MCF 10A (cell line): ENCODE data around the gene PAK5. TPM values are rescaled to one million over a fixed set of nuclear protein-coding genes. Genes with fewer than 3 reads are reported as not detected.

ENCODE experiments used
- BruUV-seq: library from RNA; stranded (reverse); fragments of 400-500 nt; replicated peaks from 2 replicates; lab custom pipeline; 2021; lab: Mats Ljungman, UMichigan
- CTCF ChIA-PET: fragments of 300-600 bp; sonication (Branson Sonifier 250); formaldehyde crosslinking; extraction: SDS; loops from one replicate; lab custom pipeline; 2021; ENCODE audit warnings: antibody characterized with exemption, inconsistent platforms; lab: Yijun Ruan, JAX
- POLR2A ChIA-PET: fragments of 300-600, 350-650 bp; sonication (Branson Sonifier 250); formaldehyde crosslinking; extraction: SDS; loops from one replicate; lab custom pipeline; 2020; ENCODE audit warnings: antibody characterized with exemption, inconsistent platforms; lab: Yijun Ruan, JAX
- DNase-seq: peaks from one replicate; pipeline ENCODE4 v3.0.0-alpha.2; 2018; ENCODE audit not compliant: unreplicated experiment
- H3K27ac Mint-ChIP-seq: one replicate; pipeline ENCODE4 v1.8.0; 2022; ENCODE audit warnings: mild to moderate bottlenecking, low read depth, mixed read lengths; ENCODE audit not compliant: unreplicated experiment
- H3K27me3 Mint-ChIP-seq: one replicate; pipeline ENCODE4 v1.8.0; 2022; ENCODE audit warnings: mixed read lengths; ENCODE audit not compliant: insufficient read depth, unreplicated experiment
- H3K36me3 Mint-ChIP-seq: one replicate; pipeline ENCODE4 v1.8.0; 2022; ENCODE audit warnings: mild to moderate bottlenecking, moderate library complexity, mixed read lengths; ENCODE audit not compliant: insufficient read depth, unreplicated experiment
- H3K4me1 Mint-ChIP-seq: one replicate; pipeline ENCODE4 v1.8.0; 2022; ENCODE audit warnings: mixed read lengths; ENCODE audit not compliant: insufficient read depth, unreplicated experiment
- H3K4me3 Mint-ChIP-seq: one replicate; pipeline ENCODE4 v1.8.0; 2022; ENCODE audit warnings: mild to moderate bottlenecking, moderate library complexity, mixed read lengths; ENCODE audit not compliant: unreplicated experiment
- H3K9me3 Mint-ChIP-seq: one replicate; pipeline ENCODE4 v1.8.0; 2022; ENCODE audit warnings: mixed read lengths; ENCODE audit not compliant: unreplicated experiment
- CTCF ChIP-seq: fragments of 200-600 bp; IDR thresholded peaks from one replicate; pipeline ENCODE4 v1.8.0; 2022; ENCODE audit warnings: antibody characterized with exemption, mild to moderate bottlenecking; ENCODE audit not compliant: unreplicated experiment
- intact Hi-C: fragments of 100-400 bp; cut with micrococcal nuclease; formaldehyde crosslinking; loops from 2 replicates; pipeline ENCODE4 v1.14.1; 2022
- total RNA-seq: library from RNA; stranded (reverse); gene quantifications from 2 replicates; pipeline ENCODE4 v1.2.3, GENCODE V29; 2022

PAK5 gene
- total RNA-seq, 1 experiment from 2014 or later = not detected

DNA sequence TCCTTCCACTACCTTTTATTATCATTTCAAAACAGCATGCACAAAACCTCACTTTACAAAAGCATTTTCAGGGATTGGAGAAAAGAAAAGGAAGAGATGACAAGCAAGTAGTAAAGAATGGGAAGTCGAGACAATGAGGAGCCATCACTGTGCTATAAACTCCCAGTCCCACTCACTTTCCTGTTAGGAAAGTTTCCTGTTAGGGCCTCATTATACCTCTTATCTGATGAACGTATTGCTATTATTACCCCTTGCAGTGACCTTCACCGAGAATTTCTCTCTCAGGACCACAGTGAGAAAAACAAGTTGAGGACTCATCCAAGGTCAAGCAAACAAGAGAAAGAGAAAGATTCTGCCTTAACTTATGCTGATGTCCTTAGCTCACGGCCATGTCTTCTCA lies 295.7 kb downstream of the PAK5 start:
- Mint-ChIP-seq H3K4me3 (no peak overlapping the region), H3K36me3 (no peaks in the 10 kb centered on the region), H3K27ac (no peak overlapping the region), H3K9me3 (peaks cover 8% of the 10 kb centered on the region), H3K27me3 (no peaks in the 10 kb centered on the region), H3K4me1 (no peaks in the 10 kb centered on the region)
- BruUV-seq = no TSS peak
- ChIA-PET POLR2A (no interaction called here), CTCF (interaction anchor here (0.7 kb wide), 1 partner anchor 40 kb away, joined by 3 read pairs; no protein-coding TSS in a partner anchor)
- TF ChIP-seq CTCF = no peak
- DNase-seq = no peak
- intact Hi-C loops = no loop called here

- intact Hi-C loops = no loop called here
- no peak overlapping the region for H3K4me3 Mint-ChIP-seq
- ChIA-PET CTCF (no interaction called here), POLR2A (no interaction called here)
- no peaks in the 10 kb centered on the region for H3K9me3 Mint-ChIP-seq
- TF ChIP-seq CTCF = no peak
- DNase-seq = no peak
- no peaks in the 10 kb centered on the region for H3K4me1 Mint-ChIP-seq
- no peak overlapping the region for H3K27ac Mint-ChIP-seq
- no TSS peak for BruUV-seq
- no peaks in the 10 kb centered on the region for H3K27me3 Mint-ChIP-seq
- no peaks in the 10 kb centered on the region for H3K36me3 Mint-ChIP-seq
Observed at GRCh38 chr20:9535449-9535848, 303.4 kb downstream of the PAK5 start.

DNA sequence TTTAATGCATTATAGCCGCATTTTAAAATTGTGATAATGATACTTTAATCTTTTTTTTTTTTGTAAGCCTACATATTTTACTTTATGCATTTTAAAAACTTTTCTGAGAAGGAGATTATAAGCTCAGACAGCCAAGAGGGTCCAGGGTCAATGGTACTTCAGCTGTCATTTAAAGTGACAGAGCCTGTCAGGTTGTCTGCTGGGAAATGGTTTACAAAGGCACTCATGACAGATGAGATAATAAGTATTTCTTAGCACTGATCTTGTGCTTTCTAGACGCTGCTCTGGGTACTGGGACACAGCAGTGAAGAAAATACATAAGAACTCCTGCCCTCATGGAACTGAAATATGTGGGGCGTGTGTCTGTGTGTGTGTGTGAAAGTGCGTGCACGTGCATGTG lies 304.9 kb downstream of the PAK5 start:
- Mint-ChIP-seq H3K4me3 (no peak overlapping the region), H3K4me1 (no peaks in the 10 kb centered on the region), H3K9me3 (no peaks in the 10 kb centered on the region), H3K27me3 (no peaks in the 10 kb centered on the region), H3K27ac (no peak overlapping the region), H3K36me3 (no peaks in the 10 kb centered on the region)
- intact Hi-C loops = no loop called here
- no TSS peak for BruUV-seq
- TF ChIP-seq CTCF = no peak
- ChIA-PET POLR2A (no interaction called here), CTCF (interaction anchor here (0.7 to 1.0 kb wide), 2 partner anchors 9 to 22 kb away, joined by 3 read pairs; no protein-coding TSS in a partner anchor)
- no peak for DNase-seq

DNA sequence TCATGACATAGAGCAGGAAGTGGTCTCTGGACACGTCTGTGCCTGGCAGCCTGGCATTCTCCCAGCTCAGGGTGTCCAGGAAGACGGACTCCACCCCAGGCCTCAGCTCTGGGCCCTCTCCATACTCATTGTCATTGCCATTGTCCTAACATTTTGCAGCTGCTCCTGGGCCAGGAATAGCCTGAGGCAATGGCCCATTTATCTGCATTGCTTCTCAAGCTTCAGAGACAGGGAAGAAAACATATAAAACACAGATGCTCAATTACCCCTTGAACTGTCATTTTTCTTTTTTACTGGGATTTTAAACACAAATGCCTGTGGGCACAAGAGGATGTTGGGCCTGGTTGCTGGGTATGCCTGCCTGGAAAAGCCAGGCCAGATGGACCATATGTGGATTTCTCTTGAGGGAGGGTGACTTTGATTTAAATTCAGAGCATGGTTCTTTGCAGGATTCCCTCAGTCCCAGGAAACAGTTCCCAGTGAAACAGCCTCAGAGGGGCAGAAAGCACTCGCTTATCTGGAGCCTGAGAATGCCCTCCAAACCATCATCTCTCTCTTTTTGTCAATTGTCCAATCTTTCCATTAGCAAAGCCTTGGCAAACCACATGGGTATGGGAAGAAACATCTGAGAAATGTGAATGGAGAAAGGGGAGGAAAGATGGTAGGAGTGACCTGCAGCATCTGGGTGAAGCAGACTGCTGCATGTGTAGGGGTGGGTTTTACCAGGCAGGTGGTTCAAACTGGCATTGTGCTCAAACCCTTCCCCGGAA lies 306.6 kb downstream of the PAK5 start:
- intact Hi-C loops = no loop called here
- POLR2A ChIA-PET = no interaction called here
- Mint-ChIP-seq H3K4me3 (no peak overlapping the region), H3K27me3 (no peaks in the 10 kb centered on the region), H3K36me3 (no peaks in the 10 kb centered on the region), H3K4me1 (no peaks in the 10 kb centered on the region), H3K27ac (no peak overlapping the region), H3K9me3 (no peaks in the 10 kb centered on the region)
- no peak for TF ChIP-seq CTCF
- DNase-seq = no peak
- BruUV-seq = no TSS peak
- CTCF ChIA-PET = interaction anchor here (1.1 kb wide), 1 partner anchor 78 kb away, joined by 3 read pairs; no protein-coding TSS in a partner anchor
